Measurements from ENCODE around the gene ATF6B.
A peak's percentile ranks its signal among the peaks of the same experiment; 100 is the strongest.

ATF6B gene

GRCh38 chr6:32127717-32128592 is at the start of gene ATF6B:
Gene ATF6B (minus strand): TSS chr6:32128246. CDS start chr6:32128207, 39 bp downstream.
- Histone ChIP-seq H3K36me3 (replicated peaks) (peaks cover 3% of the 10 kb centered on the region), H3K27me3 (replicated peaks) (no peaks in the 10 kb centered on the region), H3K4me3 (ENCODE audit: low read depth, low read length) (peak within 1 kb of the TSS; percentile 100), H3K27ac (peak within 1 kb of the TSS; percentile 90)
- in situ Hi-C loops (cut with HindIII; ENCODE audit: low pct_ligation_motif_present, low sequenced_read_pairs): loop anchor here (10.0 kb wide), 1 partner anchor 57 kb away; the partner anchor contains the start of gene AGER
- peak; percentile 100 for DNase-seq
- no peak for TF ChIP-seq CTCF (IDR thresholded peaks at IDR 0.05; ENCODE audit: low read depth, low read length, missing control alignments)

- in situ Hi-C loops (cut with HindIII; ENCODE audit: low pct_ligation_motif_present, low sequenced_read_pairs): no loop called here
- no peaks in the 10 kb centered on the region for H3K27me3 ChIP-seq (replicated peaks)
- DNase-seq: peak; percentile 54
- H3K27ac ChIP-seq: peak overlapping the region; percentile 88
- peaks cover 8% of the 10 kb centered on the region for H3K36me3 ChIP-seq (replicated peaks)
- peak overlapping the region; percentile 95 for H3K4me3 ChIP-seq (ENCODE audit: low read depth, low read length)
- no peak for TF ChIP-seq CTCF (IDR thresholded peaks at IDR 0.05; ENCODE audit: low read depth, low read length, missing control alignments)
These were observed 49.2 kb upstream of the ATF6B start for GRCh38 chr6:32177183-32177787.

DNA sequence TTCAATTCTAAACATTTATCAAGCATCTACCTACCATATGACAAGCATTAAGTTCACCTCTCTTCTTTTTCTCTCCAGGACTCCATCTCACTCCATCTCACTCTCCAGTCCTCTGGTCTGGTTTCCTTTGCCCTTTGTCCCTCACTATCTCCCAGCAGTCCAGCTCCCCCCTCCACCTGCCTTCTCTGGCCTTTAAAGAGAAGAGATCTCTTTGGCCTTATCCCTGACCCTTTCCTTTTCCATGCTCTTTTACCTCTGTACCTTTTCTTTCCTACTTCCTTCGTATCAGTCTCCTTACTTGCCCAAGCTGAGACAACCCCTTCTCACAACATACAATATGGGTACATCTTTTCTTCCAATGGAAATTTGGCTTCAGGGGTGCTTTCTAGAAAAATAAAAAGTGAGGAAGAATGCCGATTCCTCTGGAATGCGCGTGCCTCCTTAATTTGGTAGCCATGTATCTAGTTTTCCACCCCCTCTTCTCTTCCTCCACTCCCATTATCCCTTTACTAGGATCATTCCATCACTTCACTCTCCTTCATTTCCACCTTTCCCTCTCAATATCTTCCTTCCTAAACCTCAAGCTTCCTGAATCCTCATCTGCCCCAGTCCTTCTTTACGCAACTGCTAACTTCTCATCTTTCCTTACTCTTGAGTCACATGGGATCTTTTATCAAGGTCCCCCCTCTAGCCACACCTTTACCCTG is 48.6 kb upstream of the ATF6B start:
- no peak for DNase-seq
- Histone ChIP-seq H3K27me3 (replicated peaks) (no peaks in the 10 kb centered on the region), H3K27ac (peak overlapping the region; percentile 88), H3K4me3 (ENCODE audit: low read depth, low read length) (peak overlapping the region; percentile 95), H3K36me3 (replicated peaks) (peaks cover 4% of the 10 kb centered on the region)
- no peak for TF ChIP-seq CTCF (IDR thresholded peaks at IDR 0.05; ENCODE audit: low read depth, low read length, missing control alignments)
- in situ Hi-C loops (cut with HindIII; ENCODE audit: low pct_ligation_motif_present, low sequenced_read_pairs): no loop called here

GRCh38 chr6:32175711-32176475 is 47.8 kb upstream of the ATF6B start, which contains the start of gene AGPAT1:
Gene AGPAT1 (minus strand): TSS chr6:32176084. CDS start chr6:32171496, 4,588 bp downstream.
- H3K4me3 ChIP-seq (ENCODE audit: low read depth, low read length): peak within 1 kb of the TSS; percentile 95
- DNase-seq: peak; percentile 99
- H3K27ac ChIP-seq: peak within 1 kb of the TSS; percentile 88
- in situ Hi-C loops (cut with HindIII; ENCODE audit: low pct_ligation_motif_present, low sequenced_read_pairs): no loop called here
- H3K36me3 ChIP-seq (replicated peaks): peaks cover 7% of the 10 kb centered on the region
- H3K27me3 ChIP-seq (replicated peaks): no peaks in the 10 kb centered on the region
- no peak for TF ChIP-seq CTCF (IDR thresholded peaks at IDR 0.05; ENCODE audit: low read depth, low read length, missing control alignments)

DNA sequence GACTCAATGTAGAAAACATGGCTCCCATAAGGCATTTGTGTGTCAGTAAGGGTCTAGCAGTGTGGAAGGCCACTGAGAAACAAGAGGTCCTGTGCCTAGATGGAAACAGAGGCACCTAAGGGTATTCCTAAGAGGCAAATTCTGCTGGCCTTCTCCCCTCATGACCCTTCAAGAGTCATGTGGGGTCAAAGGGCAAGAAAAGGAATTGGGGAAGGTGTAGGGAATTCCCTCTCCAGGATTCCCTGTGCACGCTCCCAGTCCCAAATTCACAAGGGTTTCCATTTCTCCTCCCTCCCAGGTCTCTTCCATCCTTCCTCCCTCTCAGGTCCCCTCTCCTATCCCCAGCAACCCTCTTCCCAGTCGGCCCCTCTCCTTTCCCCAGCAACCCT is 47.3 kb upstream of the ATF6B start:
- peak overlapping the region; percentile 95 for H3K4me3 ChIP-seq (ENCODE audit: low read depth, low read length)
- in situ Hi-C loops (cut with HindIII; ENCODE audit: low pct_ligation_motif_present, low sequenced_read_pairs): no loop called here

More for the DNA sequence above, 47.3 kb upstream of the ATF6B start:
- no peak for TF ChIP-seq CTCF (IDR thresholded peaks at IDR 0.05; ENCODE audit: low read depth, low read length, missing control alignments)
- H3K27ac ChIP-seq: peak overlapping the region; percentile 30
- H3K36me3 ChIP-seq (replicated peaks): peaks cover 10% of the 10 kb centered on the region
- H3K27me3 ChIP-seq (replicated peaks): no peaks in the 10 kb centered on the region
- DNase-seq: no peak

Measured in brain microvascular endothelial cell (primary cell).